ENCODE data around the gene HSPB9.

HSPB9 gene

GRCh38 chr17:42124256-42124655 lies 1.7 kb downstream of the HSPB9 start:
- no peak for TF ChIP-seq CTCF (IDR thresholded peaks at IDR 0.05; ENCODE audit: extremely low read depth, missing control alignments)
- no peak for DNase-seq (ENCODE audit: low spot score)

- no peak for TF ChIP-seq CTCF (IDR thresholded peaks at IDR 0.05; ENCODE audit: extremely low read depth, missing control alignments)
- no peak for DNase-seq (ENCODE audit: low spot score)
Measured at GRCh38 chr17:42125565-42125964, 3.0 kb downstream of the HSPB9 start.

GRCh38 chr17:42126836-42127235 lies 4.2 kb downstream of the HSPB9 start:
- TF ChIP-seq CTCF (IDR thresholded peaks at IDR 0.05; ENCODE audit: extremely low read depth, missing control alignments): no peak

GRCh38 chr17:42127414-42127813 lies 4.8 kb downstream of the HSPB9 start:
- no peak for TF ChIP-seq CTCF (IDR thresholded peaks at IDR 0.05; ENCODE audit: extremely low read depth, missing control alignments)
- DNase-seq (ENCODE audit: low spot score): no peak

More at GRCh38 chr17:42126836-42127235, 4.2 kb downstream of the HSPB9 start:
- no peak for DNase-seq (ENCODE audit: low spot score)

- TF ChIP-seq CTCF (IDR thresholded peaks at IDR 0.05; ENCODE audit: extremely low read depth, missing control alignments): no peak
- no peak for DNase-seq (ENCODE audit: low spot score)
Measured at GRCh38 chr17:42129109-42129837, 6.7 kb downstream of the HSPB9 start.

- no peak for TF ChIP-seq CTCF (IDR thresholded peaks at IDR 0.05; ENCODE audit: extremely low read depth, missing control alignments)
- DNase-seq (ENCODE audit: low spot score): no peak
Measured at GRCh38 chr17:42130310-42130936, 7.8 kb downstream of the HSPB9 start.

- no peak for TF ChIP-seq CTCF (IDR thresholded peaks at IDR 0.05; ENCODE audit: extremely low read depth, missing control alignments)
- no peak for DNase-seq (ENCODE audit: low spot score)
Measured at GRCh38 chr17:42131232-42131631, 8.6 kb downstream of the HSPB9 start.

All from GM20000 (cell line).